Gastrocnemius medialis (tissue), 4 donors: ENCODE measurements around the gene KRT78. TPM values are rescaled to one million over a fixed set of nuclear protein-coding genes. Genes with fewer than 3 reads are reported as not detected.

Source experiments
- ATAC-seq, 2 donors: fragments of 150-250 bp; one replicate each; pipeline ENCODE4 v1.9.1; 2016
- DNase-seq, 2 donors: peaks; one replicate each; pipeline ENCODE4 v3.0.0-alpha.2; 2019
- H3K27ac ChIP-seq, 4 donors: fragments of 200-600 bp; sonication (generic); 1 replicate in 1 of 4; 2 replicates in 3 of 4; pipeline ENCODE4 v1.5.1; 2016 to 2018; ENCODE audit warnings: mild to moderate bottlenecking in 2 of 4, moderate library complexity in 1 of 4
- H3K27me3 ChIP-seq, 3 donors: fragments of 200-600 bp; sonication (generic) in 2 of 3; 1 replicate in 1 of 3; 2 replicates in 2 of 3; pipeline versions ENCODE4 v1.5.1 to v1.6.0; 2016 to 2019; ENCODE audit warnings: mild to moderate bottlenecking in 1 of 3, moderate library complexity in 1 of 3
- H3K36me3 ChIP-seq, 2 donors: fragments of 200-600 bp; sonication (generic) in 1 of 2; one replicate each; pipeline ENCODE4 v1.5.1; 2017 to 2018
- H3K4me1 ChIP-seq, 2 donors: fragments of 200-600 bp; sonication (generic) in 1 of 2; one replicate each; pipeline ENCODE4 v1.5.1; 2016 to 2017; ENCODE audit warnings: mild to moderate bottlenecking in 2 of 2
- H3K4me3 ChIP-seq, 4 donors: fragments of 200-600 bp; sonication (generic) in 3 of 4; 1 replicate in 1 of 4; 2 replicates in 3 of 4; pipeline ENCODE4 v1.5.1; 2016 to 2019; ENCODE audit warnings: mild to moderate bottlenecking in 2 of 4
- H3K9me3 ChIP-seq, 3 donors: fragments of 200-600 bp; sonication (generic) in 2 of 3; 1 replicate in 1 of 3; 2 replicates in 2 of 3; pipeline ENCODE4 v1.5.1; 2016 to 2019
- POLR2A ChIP-seq, 2 donors: fragments of 450-650 bp; IDR thresholded peaks; one replicate each; pipeline ENCODE4 v1.6.1; 2017; ENCODE audit warnings: antibody characterized with exemption in 2 of 2, mild to moderate bottlenecking in 2 of 2, moderate library complexity in 2 of 2
- in situ Hi-C, 4 donors: fragments of 200-750 bp; cut with MboI; loops; one replicate each; pipeline versions ENCODE4 v1.15.0 to v1.8.0; 2017; ENCODE audit warnings: low sequenced_read_pairs in 4 of 4
- intact Hi-C: fragments of 100-400 bp; cut with DNase I; formaldehyde crosslinking; loops from one replicate; pipeline ENCODE4 v1.15.1; 2023; ENCODE audit warnings: low total_unique reads
- total RNA-seq, 4 donors: library from RNA; depleted of rRNA; stranded (reverse); fragments of >200 nt; gene quantifications; one replicate each; pipeline versions ENCODE4 v1.1.0 to v1.2.3, GENCODE V29; 2016
- TF ChIP-seq, protein P1 (sequence below), 5 experiments: fragments of 450-650 bp in 3 of 5; fragments of 200-600 bp in 2 of 5; sonication (generic) in 2 of 5; IDR thresholded peaks in 4 of 5; conservative IDR thresholded peaks in 1 of 5; 1 replicate in 4 of 5; 2 replicates in 1 of 5; pipeline ENCODE4 v1.5.1; 2016 to 2019; ENCODE audit warnings: antibody characterized with exemption in 5 of 5, mild to moderate bottlenecking in 3 of 5, moderate library complexity in 3 of 5

Gene KRT78, protein sequence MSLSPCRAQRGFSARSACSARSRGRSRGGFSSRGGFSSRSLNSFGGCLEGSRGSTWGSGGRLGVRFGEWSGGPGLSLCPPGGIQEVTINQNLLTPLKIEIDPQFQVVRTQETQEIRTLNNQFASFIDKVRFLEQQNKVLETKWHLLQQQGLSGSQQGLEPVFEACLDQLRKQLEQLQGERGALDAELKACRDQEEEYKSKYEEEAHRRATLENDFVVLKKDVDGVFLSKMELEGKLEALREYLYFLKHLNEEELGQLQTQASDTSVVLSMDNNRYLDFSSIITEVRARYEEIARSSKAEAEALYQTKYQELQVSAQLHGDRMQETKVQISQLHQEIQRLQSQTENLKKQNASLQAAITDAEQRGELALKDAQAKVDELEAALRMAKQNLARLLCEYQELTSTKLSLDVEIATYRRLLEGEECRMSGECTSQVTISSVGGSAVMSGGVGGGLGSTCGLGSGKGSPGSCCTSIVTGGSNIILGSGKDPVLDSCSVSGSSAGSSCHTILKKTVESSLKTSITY
- not detected for total RNA-seq

GRCh38 chr12:52848661-52849255 is at the start of gene KRT78:
KRT78 (minus strand) TSS chr12:52848994; CDS start chr12:52848930, 64 bp downstream.
- TF ChIP-seq, protein P1, sequence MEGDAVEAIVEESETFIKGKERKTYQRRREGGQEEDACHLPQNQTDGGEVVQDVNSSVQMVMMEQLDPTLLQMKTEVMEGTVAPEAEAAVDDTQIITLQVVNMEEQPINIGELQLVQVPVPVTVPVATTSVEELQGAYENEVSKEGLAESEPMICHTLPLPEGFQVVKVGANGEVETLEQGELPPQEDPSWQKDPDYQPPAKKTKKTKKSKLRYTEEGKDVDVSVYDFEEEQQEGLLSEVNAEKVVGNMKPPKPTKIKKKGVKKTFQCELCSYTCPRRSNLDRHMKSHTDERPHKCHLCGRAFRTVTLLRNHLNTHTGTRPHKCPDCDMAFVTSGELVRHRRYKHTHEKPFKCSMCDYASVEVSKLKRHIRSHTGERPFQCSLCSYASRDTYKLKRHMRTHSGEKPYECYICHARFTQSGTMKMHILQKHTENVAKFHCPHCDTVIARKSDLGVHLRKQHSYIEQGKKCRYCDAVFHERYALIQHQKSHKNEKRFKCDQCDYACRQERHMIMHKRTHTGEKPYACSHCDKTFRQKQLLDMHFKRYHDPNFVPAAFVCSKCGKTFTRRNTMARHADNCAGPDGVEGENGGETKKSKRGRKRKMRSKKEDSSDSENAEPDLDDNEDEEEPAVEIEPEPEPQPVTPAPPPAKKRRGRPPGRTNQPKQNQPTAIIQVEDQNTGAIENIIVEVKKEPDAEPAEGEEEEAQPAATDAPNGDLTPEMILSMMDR (IDR thresholded peaks at IDR 0.05 in 4 of 5, conservative IDR thresholded peaks at IDR 0.05 in 1 of 5) = no peak
- no peak for TF ChIP-seq POLR2A (IDR thresholded peaks at IDR 0.05)
- in situ Hi-C loops = no loop called here
- ATAC-seq = no peak
- no peak within 1 kb of the TSS for H3K4me3 ChIP-seq
- no peak within 1 kb of the TSS for H3K27ac ChIP-seq
- H3K27me3 ChIP-seq = peaks cover 0 to 3% (median 3%) of the 10 kb centered on the region in 3 donors
- H3K4me1 ChIP-seq = no peaks in the 10 kb centered on the region
- intact Hi-C loops = no loop called here
- no peak for DNase-seq
- H3K9me3 ChIP-seq = no peaks in the 10 kb centered on the region
- no peaks in the 10 kb centered on the region for H3K36me3 ChIP-seq

GRCh38 chr12:52896190-52897100 is 47.7 kb upstream of the KRT78 start:
- in situ Hi-C loops = loop anchor here in 2 of 4 donors (25.0 kb wide), 2 partner anchors 216 to 309 kb away; partner anchors contain the start of gene SOAT2 (in 1 of the 2)
- no peaks in the 10 kb centered on the region for H3K27me3 ChIP-seq
- ATAC-seq = no peak
- H3K36me3 ChIP-seq = no peaks in the 10 kb centered on the region
- H3K4me3 ChIP-seq = no peak overlapping the region
- DNase-seq = no peak
- TF ChIP-seq POLR2A (IDR thresholded peaks at IDR 0.05) = no peak
- TF ChIP-seq, protein P1 (IDR thresholded peaks at IDR 0.05 in 4 of 5, conservative IDR thresholded peaks at IDR 0.05 in 1 of 5) = no peak
- intact Hi-C loops = no loop called here
- no peaks in the 10 kb centered on the region for H3K4me1 ChIP-seq
- H3K9me3 ChIP-seq = no peaks in the 10 kb centered on the region
- H3K27ac ChIP-seq = no peak overlapping the region

DNA sequence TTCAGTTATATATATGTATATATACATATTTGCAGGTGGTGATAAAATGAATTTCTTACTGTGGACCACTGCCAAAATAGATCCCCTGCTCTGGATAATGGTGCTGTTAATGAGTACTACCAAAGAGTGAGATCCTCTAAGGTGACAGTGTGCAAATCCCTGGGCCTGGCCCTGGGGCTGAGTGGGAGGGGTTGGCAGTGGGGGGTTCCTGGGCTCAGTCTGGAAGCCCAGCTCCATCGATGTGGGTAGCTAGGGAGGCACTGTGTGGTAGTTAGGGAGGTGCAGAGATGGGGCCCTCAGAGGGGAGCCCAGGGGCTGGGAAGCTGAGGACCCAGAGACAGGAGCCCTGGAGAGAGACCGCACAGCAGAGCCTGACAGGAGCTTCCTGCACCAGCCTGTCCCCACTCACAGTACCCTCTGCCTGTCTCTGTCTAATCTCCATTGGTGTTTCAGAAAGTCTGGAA is 47.0 kb upstream of the KRT78 start:
- in situ Hi-C loops (loop anchor here in 2 of 4 donors (25.0 kb wide), 2 partner anchors 217 to 308 kb away; partner anchors contain the start of gene SOAT2 (in 1 of the 2)), intact Hi-C loops (no loop called here)
- no peaks in the 10 kb centered on the region for H3K9me3 ChIP-seq
- no peak overlapping the region for H3K4me3 ChIP-seq
- H3K36me3 ChIP-seq = no peaks in the 10 kb centered on the region
- ATAC-seq (no peak), DNase-seq (no peak)
- H3K27me3 ChIP-seq = no peaks in the 10 kb centered on the region
- H3K4me1 ChIP-seq = no peaks in the 10 kb centered on the region
- TF ChIP-seq POLR2A (IDR thresholded peaks at IDR 0.05) = no peak
- TF ChIP-seq, protein P1 (IDR thresholded peaks at IDR 0.05 in 4 of 5, conservative IDR thresholded peaks at IDR 0.05 in 1 of 5) = no peak
- no peak overlapping the region for H3K27ac ChIP-seq

- Histone ChIP-seq H3K36me3 (no peaks in the 10 kb centered on the region), H3K4me1 (no peaks in the 10 kb centered on the region), H3K4me3 (no peak overlapping the region), H3K27ac (no peak overlapping the region), H3K27me3 (no peaks in the 10 kb centered on the region), H3K9me3 (no peaks in the 10 kb centered on the region)
- ATAC-seq (no peak), DNase-seq (no peak)
- TF ChIP-seq, protein P1 (IDR thresholded peaks at IDR 0.05 in 4 of 5, conservative IDR thresholded peaks at IDR 0.05 in 1 of 5) = no peak
- TF ChIP-seq POLR2A (IDR thresholded peaks at IDR 0.05) = no peak
- in situ Hi-C loops (loop anchor here in 2 of 4 donors (25.0 kb wide), 2 partner anchors 219 to 306 kb away; partner anchors contain the start of gene SOAT2 (in 1 of the 2)), intact Hi-C loops (no loop called here)
These were observed 44.2 kb upstream of the KRT78 start for GRCh38 chr12:52892974-52893373.
